ENCODE measurements around the gene NSMF. TPM values are rescaled to one million over a fixed set of nuclear protein-coding genes. Genes with fewer than 3 reads are reported as not detected.

The NSMF gene
- total and polyA plus RNA-seq, 2 of the 4 experiments (the other 2 are of a cell fraction), result 7.7 to 40.9 TPM

DNA sequence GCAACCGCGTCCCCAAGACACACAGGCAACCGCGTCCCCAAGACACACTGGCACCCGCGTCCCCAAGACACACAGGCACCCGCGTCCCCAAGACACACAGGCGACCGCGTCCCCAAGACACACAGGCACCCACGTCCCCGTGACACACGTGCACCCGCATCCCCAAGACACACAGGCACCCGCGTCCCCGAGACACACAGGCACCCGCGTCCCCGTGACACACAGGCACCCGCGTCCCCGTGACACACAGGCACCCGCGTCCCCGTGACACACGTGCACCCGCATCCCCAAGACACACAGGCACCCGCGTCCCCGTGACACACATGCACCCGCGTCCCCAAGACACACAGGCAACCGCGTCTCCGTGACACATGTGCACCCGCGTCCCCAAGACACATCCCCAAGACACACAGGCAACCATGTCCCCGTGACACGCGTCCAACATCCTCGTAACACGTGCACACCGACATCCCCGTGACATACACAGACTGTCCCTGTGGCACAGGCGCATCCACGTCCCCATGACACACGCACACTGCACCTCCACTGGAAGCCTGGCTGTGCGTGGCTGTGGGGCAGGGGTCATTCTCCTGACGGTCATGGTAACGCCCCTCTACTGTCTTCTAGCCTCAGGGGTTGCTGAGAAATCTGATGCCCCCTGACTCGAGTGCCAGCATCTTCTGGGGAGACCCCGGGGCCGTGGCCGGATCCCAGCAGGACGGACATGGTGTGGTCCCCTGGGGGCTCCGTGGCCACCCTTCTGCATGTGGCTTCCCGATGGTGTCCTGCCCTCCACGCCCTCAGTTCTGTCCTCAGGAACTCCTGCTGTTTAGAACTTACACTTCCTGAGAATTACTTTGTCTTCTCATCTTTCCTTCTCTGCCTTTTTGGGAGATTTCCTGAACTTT, 60.3 kb downstream of the NSMF start:
- H3K4ac ChIP-seq (ENCODE audit: low read depth, low read length), result no peak overlapping the region
- 94% methylated on average over 51 of the region's 60 CpGs; no CpG with 5 or more reads in 1 of the 2 experiments for WGBS, 2 experiments (ENCODE audit: extremely low coverage in 2 of 2, insufficient read length in 1 of 2)
- no peaks in the 10 kb centered on the region for H3K27me3 ChIP-seq (ENCODE audit: control insufficient read depth, insufficient read depth, low read length)
- H3K56ac ChIP-seq (ENCODE audit: extremely low read depth, insufficient read depth, low read length), result no peak overlapping the region
- no peak overlapping the region for H3K27ac ChIP-seq (ENCODE audit: insufficient read depth, low read length)
- H2AK9ac ChIP-seq (replicated peaks; ENCODE audit: low read depth, low read length, poor library complexity), result no peak overlapping the region
- no peak overlapping the region for H2BK20ac ChIP-seq (ENCODE audit: low read depth, low read length)
- 0 out of 2 replicates have a peak, but pooled peaks cover 3% of the 10 kb centered on the region for H3K9me1 ChIP-seq (ENCODE audit: insufficient read depth, low read length)
- no peak overlapping the region for H3K4me2 ChIP-seq (ENCODE audit: low read depth, low read length)
- ATAC-seq (ENCODE audit: low read depth) (no peak), DNase-seq (no peak)
- no peak overlapping the region for H4K5ac ChIP-seq (ENCODE audit: low read depth, low read length)
- no peak overlapping the region for H3K18ac ChIP-seq (ENCODE audit: low read depth, low read length)
- in situ Hi-C loops (cut with MboI; ENCODE audit: low sequenced_read_pairs), result no loop called here
- H3K36me3 ChIP-seq (ENCODE audit: control insufficient read depth, insufficient read depth, low read length), result no peaks in the 10 kb centered on the region
- no peak overlapping the region for H2BK5ac ChIP-seq (ENCODE audit: low read depth, low read length, poor library complexity, severe bottlenecking)
- intact Hi-C loops (cut with micrococcal nuclease), result no loop called here
- no peak overlapping the region for H4K91ac ChIP-seq (ENCODE audit: insufficient read depth, low read depth, low read length)
- H4K8ac ChIP-seq (ENCODE audit: low read depth in 2 of 2, low read length in 2 of 2), result no peak overlapping the region
- no peaks in the 10 kb centered on the region for H3K9me3 ChIP-seq (ENCODE audit: control insufficient read depth, insufficient read depth, low read length)
- H3K79me1 ChIP-seq (ENCODE audit: low read depth in 1 of 2, low read length in 2 of 2), result no peaks in the 10 kb centered on the region; a peak in 1 of 4 replicates
- H3K4me3 ChIP-seq (ENCODE audit: insufficient read depth, low read depth, low read length), result no peak overlapping the region
- BruUV-seq (replicated peaks), result no TSS peak
- H2AK5ac ChIP-seq (ENCODE audit: low read depth, low read length), result peak overlapping the region; percentile 9; the same call in 1 of the 2 replicates
- no peaks in the 10 kb centered on the region; the same call in 1 of the 2 replicates for H4K20me1 ChIP-seq (ENCODE audit: insufficient read depth, low read length)
- H3K14ac ChIP-seq (replicated peaks; ENCODE audit: low read depth, low read length), result no peak overlapping the region
- H2AFZ ChIP-seq (replicated peaks; ENCODE audit: low read length, poor library complexity), result no peak overlapping the region
- CTCF ChIA-PET, result no interaction called here
- H3K4me1 ChIP-seq (ENCODE audit: control insufficient read depth, insufficient read depth, low read length), result peaks cover 7% of the 10 kb centered on the region
- H3K9ac ChIP-seq (ENCODE audit: low read depth, low read length), result no peak overlapping the region
- POLR2A ChIA-PET (ENCODE audit: unreplicated experiment), result no interaction called here
- H2BK120ac ChIP-seq (ENCODE audit: low read depth, low read length), result no peak overlapping the region
- no peak overlapping the region for H3K23ac ChIP-seq (ENCODE audit: low read depth, low read length)
- dilution Hi-C loops (cut with HindIII; ENCODE audit: low sequenced_read_pairs, unreplicated experiment), result no loop called here
- TF ChIP-seq, protein P1, sequence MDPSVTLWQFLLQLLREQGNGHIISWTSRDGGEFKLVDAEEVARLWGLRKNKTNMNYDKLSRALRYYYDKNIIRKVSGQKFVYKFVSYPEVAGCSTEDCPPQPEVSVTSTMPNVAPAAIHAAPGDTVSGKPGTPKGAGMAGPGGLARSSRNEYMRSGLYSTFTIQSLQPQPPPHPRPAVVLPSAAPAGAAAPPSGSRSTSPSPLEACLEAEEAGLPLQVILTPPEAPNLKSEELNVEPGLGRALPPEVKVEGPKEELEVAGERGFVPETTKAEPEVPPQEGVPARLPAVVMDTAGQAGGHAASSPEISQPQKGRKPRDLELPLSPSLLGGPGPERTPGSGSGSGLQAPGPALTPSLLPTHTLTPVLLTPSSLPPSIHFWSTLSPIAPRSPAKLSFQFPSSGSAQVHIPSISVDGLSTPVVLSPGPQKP (IDR thresholded peaks at IDR 0.05; ENCODE audit: borderline replicate concordance, low read depth, low read length), result no peak
- TF ChIP-seq SMC3 (IDR thresholded peaks at IDR 0.05; ENCODE audit: low read depth, low read length), result no peak
- TF ChIP-seq POLR2A (IDR thresholded peaks at IDR 0.05; ENCODE audit: low read depth, low read length), result no peak
- no peak for TF ChIP-seq RFX5 (IDR thresholded peaks at IDR 0.05; ENCODE audit: low read depth, low read length)
- no peak for TF ChIP-seq RAD21 (IDR thresholded peaks at IDR 0.05; ENCODE audit: low read length)
- no peak for TF ChIP-seq RCOR1 (IDR thresholded peaks at IDR 0.05; ENCODE audit: insufficient replicate concordance, low read length)
- no peak for TF ChIP-seq MAZ (IDR thresholded peaks at IDR 0.05; ENCODE audit: borderline replicate concordance, low read depth, low read length)
- H2BK15ac ChIP-seq (ENCODE audit: low read depth, low read length), result no peak overlapping the region

All from IMR-90 (cell line).